ENCODE data around the gene SUN2. TPM values are rescaled to one million over a fixed set of nuclear protein-coding genes. Genes with fewer than 3 reads are reported as not detected.

SUN2 gene
- total and polyA plus RNA-seq, 9 of the 15 experiments (the other 6 are each of a cell fraction or from before 2014, with no cell fraction given), result 0.11 to 42.6 (median 16.7) TPM

- TF ChIP-seq U2AF2 (optimal IDR thresholded peaks at IDR 0.05; ENCODE audit: low read depth, low read length), result no peak
- no peak for TF ChIP-seq CAMTA2 (CRISPR knock-in tag; conservative IDR thresholded peaks at IDR 0.05)
- peak; percentile 63 for TF ChIP-seq ZFX (CRISPR knock-in tag; IDR thresholded peaks at IDR 0.05)
- TF ChIP-seq VEZF1 (CRISPR knock-in tag; IDR thresholded peaks at IDR 0.05), result peak; percentile 74
- TF ChIP-seq PTTG1 (tag; IDR thresholded peaks at IDR 0.05; ENCODE audit: low read depth), result no peak
- no peak for TF ChIP-seq TOE1 (IDR thresholded peaks at IDR 0.05; ENCODE audit: borderline replicate concordance)
- TF ChIP-seq TOE1 (CRISPR knock-in tag; IDR thresholded peaks at IDR 0.05; ENCODE audit: borderline replicate concordance, low read depth), result no peak
- TF ChIP-seq TEAD1 (CRISPR knock-in tag; IDR thresholded peaks at IDR 0.05), result no peak; a peak in 1 of 4 replicates
- TF ChIP-seq ZZZ3 (IDR thresholded peaks at IDR 0.05), result no peak
- TF ChIP-seq FOXK2 (conservative IDR thresholded peaks at IDR 0.05 in 1 of 2, IDR thresholded peaks at IDR 0.05 in 1 of 2; ENCODE audit: low read depth in 2 of 2), result no peak
- TF ChIP-seq CCNT2 (IDR thresholded peaks at IDR 0.05; ENCODE audit: borderline replicate concordance, extremely low read depth, insufficient read length, low read depth, low read length), result peak; percentile 56
- TF ChIP-seq CHD2 (IDR thresholded peaks at IDR 0.05; ENCODE audit: low read depth, low read length), result peak; percentile 53; the same call in 1 of the 2 replicates
- no peak for TF ChIP-seq ZNF699 (CRISPR knock-in tag; IDR thresholded peaks at IDR 0.05; ENCODE audit: insufficient replicate concordance)
- no peak for TF ChIP-seq ATF1 (CRISPR knock-in tag; IDR thresholded peaks at IDR 0.05)
- TF ChIP-seq ATF1 (tag; IDR thresholded peaks at IDR 0.05), result peak; percentile 60
- TF ChIP-seq ZBTB40 (IDR thresholded peaks at IDR 0.05), result peak; percentile 93
- no peak for TF ChIP-seq ZBTB40 (CRISPR knock-in tag; IDR thresholded peaks at IDR 0.05)
- TF ChIP-seq MEF2D (tag; conservative IDR thresholded peaks at IDR 0.05; ENCODE audit: low read depth), result no peak
- peak; percentile 64 for TF ChIP-seq L3MBTL2 (IDR thresholded peaks at IDR 0.05)
Observed at GRCh38 chr22:38793721-38794466, 38.1 kb upstream of the SUN2 start, which contains the start of gene DNAL4 (continued).
